ENCODE results near the gene HSD11B2. TPM values are rescaled to one million over a fixed set of nuclear protein-coding genes. Genes with fewer than 3 reads are reported as not detected.

HSD11B2 gene
- total and polyA plus RNA-seq, 10 of the 15 experiments (the other 5 are each of a cell fraction or from before 2014, with no cell fraction given) = 0.09 to 0.34 (median 0.21) TPM; not detected in 2

- POLR2A ChIA-PET = no interaction called here
- TF ChIP-seq ZNF24 (IDR thresholded peaks at IDR 0.05) = no peak
- TF ChIP-seq, protein P1, sequence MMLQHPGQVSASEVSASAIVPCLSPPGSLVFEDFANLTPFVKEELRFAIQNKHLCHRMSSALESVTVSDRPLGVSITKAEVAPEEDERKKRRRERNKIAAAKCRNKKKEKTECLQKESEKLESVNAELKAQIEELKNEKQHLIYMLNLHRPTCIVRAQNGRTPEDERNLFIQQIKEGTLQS (IDR thresholded peaks at IDR 0.05; ENCODE audit: borderline replicate concordance, extremely low read depth, low read depth, low read length) = no peak
- no peak for TF ChIP-seq SIX5 (IDR thresholded peaks at IDR 0.05; ENCODE audit: low read depth, low read length, severe bottlenecking)
- no peak for TF ChIP-seq CREM (IDR thresholded peaks at IDR 0.05; ENCODE audit: low read depth)
- no peak for TF ChIP-seq RUNX3 (IDR thresholded peaks at IDR 0.05; ENCODE audit: low read length)
- TF ChIP-seq ATF7 (IDR thresholded peaks at IDR 0.05; ENCODE audit: low read depth) = no peak
- TF ChIP-seq SPI1 (IDR thresholded peaks at IDR 0.05; ENCODE audit: borderline replicate concordance, insufficient read depth, low read depth, low read length) = no peak
- no peak for TF ChIP-seq ZNF687 (IDR thresholded peaks at IDR 0.05)
- TF ChIP-seq DPF2 (IDR thresholded peaks at IDR 0.05) = no peak
- TF ChIP-seq, protein P2, sequence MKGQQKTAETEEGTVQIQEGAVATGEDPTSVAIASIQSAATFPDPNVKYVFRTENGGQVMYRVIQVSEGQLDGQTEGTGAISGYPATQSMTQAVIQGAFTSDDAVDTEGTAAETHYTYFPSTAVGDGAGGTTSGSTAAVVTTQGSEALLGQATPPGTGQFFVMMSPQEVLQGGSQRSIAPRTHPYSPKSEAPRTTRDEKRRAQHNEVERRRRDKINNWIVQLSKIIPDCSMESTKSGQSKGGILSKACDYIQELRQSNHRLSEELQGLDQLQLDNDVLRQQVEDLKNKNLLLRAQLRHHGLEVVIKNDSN (IDR thresholded peaks at IDR 0.05; ENCODE audit: borderline replicate concordance, extremely low read length, insufficient read depth, low read depth, low read length) = no peak
- TF ChIP-seq, protein P3, sequence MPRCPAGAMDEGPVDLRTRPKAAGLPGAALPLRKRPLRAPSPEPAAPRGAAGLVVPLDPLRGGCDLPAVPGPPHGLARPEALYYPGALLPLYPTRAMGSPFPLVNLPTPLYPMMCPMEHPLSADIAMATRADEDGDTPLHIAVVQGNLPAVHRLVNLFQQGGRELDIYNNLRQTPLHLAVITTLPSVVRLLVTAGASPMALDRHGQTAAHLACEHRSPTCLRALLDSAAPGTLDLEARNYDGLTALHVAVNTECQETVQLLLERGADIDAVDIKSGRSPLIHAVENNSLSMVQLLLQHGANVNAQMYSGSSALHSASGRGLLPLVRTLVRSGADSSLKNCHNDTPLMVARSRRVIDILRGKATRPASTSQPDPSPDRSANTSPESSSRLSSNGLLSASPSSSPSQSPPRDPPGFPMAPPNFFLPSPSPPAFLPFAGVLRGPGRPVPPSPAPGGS (IDR thresholded peaks at IDR 0.05; ENCODE audit: borderline replicate concordance, insufficient read depth, low read depth, low read length, poor library complexity, severe bottlenecking) = peak; percentile 73
- peak; percentile 27 for TF ChIP-seq PBX3 (IDR thresholded peaks at IDR 0.05; ENCODE audit: insufficient replicate concordance, low read depth, low read length)
Observed at GRCh38 chr16:67446968-67447507, 16.1 kb downstream of the HSD11B2 start.

More at GRCh38 chr16:67446968-67447507, 16.1 kb downstream of the HSD11B2 start:
- 96% methylated on average over 8 of the region's 8 CpGs for WGBS (ENCODE audit: insufficient coverage, insufficient replicate concordance, low lambda C conversion rate, missing lambda C conversion rate)
- SMC1A ChIA-PET (ENCODE audit: uncharacterized antibody, unreplicated experiment) = interaction anchor here (1.3 to 2.5 kb wide), 3 partner anchors 17 to 19 kb away, joined by 3 to 13 read pairs (median 8); no protein-coding TSS in a partner anchor
- peaks cover 7 to 16% of the 10 kb centered on the region in 2 experiments for H3K36me3 ChIP-seq (ENCODE audit: control insufficient read depth in 2 of 2, insufficient read depth in 2 of 2, low read length in 1 of 2)
- CTCF ChIA-PET = interaction anchor here (0.6 to 7.7 kb wide), 15 partner anchors 9 to 186 kb away, joined by 3 to 84 read pairs (median 4); no protein-coding TSS in a partner anchor
- no peak overlapping the region for H3K4me3 ChIP-seq
- no peak overlapping the region for H3K9ac ChIP-seq (ENCODE audit: control insufficient read depth, insufficient read depth, low read length)
- in situ Hi-C loops (cut with MboI) = no loop called here
- FAIRE-seq = no peak
- BruUV-seq (replicated peaks) = no TSS peak
- no peaks in the 10 kb centered on the region for H3K9me3 ChIP-seq (replicated peaks; ENCODE audit: control insufficient read depth, insufficient read depth, low read length)
- intact Hi-C loops (cut with micrococcal nuclease; ENCODE audit: unreplicated experiment) = loop anchor here (1.0 kb wide), 1 partner anchor 19 kb away; no protein-coding TSS in a partner anchor
- RAD21 ChIA-PET (ENCODE audit: unreplicated experiment) = interaction anchor here (1.0 to 1.9 kb wide), 5 partner anchors 18 to 186 kb away, joined by 3 to 18 read pairs (median 4); no protein-coding TSS in a partner anchor
- H3K4me2 ChIP-seq (ENCODE audit: control insufficient read depth, insufficient read depth) = no peak overlapping the region
- DNase-seq (ENCODE audit: low read depth, low spot score) = no peak
- H4K20me1 ChIP-seq (ENCODE audit: control insufficient read depth, insufficient read depth) = 0 out of 2 replicates have a peak, but pooled peaks cover 4% of the 10 kb centered on the region
- H3K79me2 ChIP-seq (ENCODE audit: control insufficient read depth, insufficient read depth, low read length) = no peaks in the 10 kb centered on the region
- no peaks in the 10 kb centered on the region for H3K27me3 ChIP-seq (replicated peaks in 1 of 2; ENCODE audit: control insufficient read depth in 2 of 2, insufficient read depth in 2 of 2, low read length in 1 of 2)
- H3K4me1 ChIP-seq (ENCODE audit: control insufficient read depth, insufficient read depth, low read length) = no peaks in the 10 kb centered on the region
- H2AFZ ChIP-seq (ENCODE audit: control insufficient read depth, low read depth, low read length) = no peak overlapping the region
- no peak overlapping the region for H3K27ac ChIP-seq (ENCODE audit: control insufficient read depth, insufficient read depth)
- ATAC-seq = no peak
